Dendritic cell treated with granulocyte-macrophage colony-stimulating factor and Interleukin-4, amounts not matched to agents 40 ng/mL and 50 ng/mL, for 4 days (primary cell): ENCODE data around the gene KCNJ9.

Source experiments
- H3K27ac Mint-ChIP-seq: one replicate; pipeline ENCODE4 v1.8.0; 2022; ENCODE audit warnings: mild to moderate bottlenecking, mixed read lengths
- H3K27me3 Mint-ChIP-seq: one replicate; pipeline ENCODE4 v1.8.0; 2022; ENCODE audit warnings: mild to moderate bottlenecking, mixed read lengths
- H3K36me3 Mint-ChIP-seq: one replicate; pipeline ENCODE4 v1.8.0; 2022; ENCODE audit warnings: low read depth, mixed read lengths
- H3K4me1 Mint-ChIP-seq: one replicate; pipeline ENCODE4 v1.8.0; 2022; ENCODE audit warnings: low read depth, mixed read lengths
- H3K4me3 Mint-ChIP-seq: one replicate; pipeline ENCODE4 v1.8.0; 2022; ENCODE audit warnings: mild to moderate bottlenecking, moderate library complexity, mixed read lengths
- H3K9me3 Mint-ChIP-seq: one replicate; pipeline ENCODE4 v1.8.0; 2022; ENCODE audit warnings: mixed read lengths
- intact Hi-C: fragments of 100-400 bp; cut with micrococcal nuclease; formaldehyde crosslinking; loops from one replicate; pipeline ENCODE4 v1.15.0; 2022

KCNJ9 gene

GRCh38 chr1:160075836-160076235 lies 5.5 kb upstream of the KCNJ9 start:
- Mint-ChIP-seq H3K4me3 (no peak overlapping the region), H3K9me3 (peaks cover 8% of the 10 kb centered on the region), H3K36me3 (no peaks in the 10 kb centered on the region), H3K27me3 (peaks cover 22% of the 10 kb centered on the region), H3K4me1 (peaks cover 46% of the 10 kb centered on the region), H3K27ac (peak overlapping the region; percentile 66)
- intact Hi-C loops: no loop called here

GRCh38 chr1:160076295-160076694 lies 5.0 kb upstream of the KCNJ9 start:
- intact Hi-C loops: no loop called here
- Mint-ChIP-seq H3K36me3 (no peaks in the 10 kb centered on the region), H3K27me3 (peaks cover 26% of the 10 kb centered on the region), H3K9me3 (peaks cover 8% of the 10 kb centered on the region), H3K4me1 (peaks cover 50% of the 10 kb centered on the region), H3K27ac (peak overlapping the region; percentile 66), H3K4me3 (no peak overlapping the region)

- no peaks in the 10 kb centered on the region for H3K36me3 Mint-ChIP-seq
- peak overlapping the region; percentile 13 for H3K27ac Mint-ChIP-seq
- H3K4me3 Mint-ChIP-seq: no peak overlapping the region
- intact Hi-C loops: no loop called here
- peaks cover 54% of the 10 kb centered on the region for H3K4me1 Mint-ChIP-seq
- peaks cover 30% of the 10 kb centered on the region for H3K27me3 Mint-ChIP-seq
- peaks cover 8% of the 10 kb centered on the region for H3K9me3 Mint-ChIP-seq
These were observed 3.9 kb upstream of the KCNJ9 start for GRCh38 chr1:160077486-160077885.

GRCh38 chr1:160078512-160079195 lies 2.7 kb upstream of the KCNJ9 start:
- H3K36me3 Mint-ChIP-seq: no peaks in the 10 kb centered on the region
- peaks cover 57% of the 10 kb centered on the region for H3K4me1 Mint-ChIP-seq
- H3K9me3 Mint-ChIP-seq: peaks cover 8% of the 10 kb centered on the region
- no peak overlapping the region for H3K27ac Mint-ChIP-seq
- intact Hi-C loops: loop anchor here (2.0 kb wide), 1 partner anchor 32 kb away; no protein-coding TSS in a partner anchor
- no peak overlapping the region for H3K4me3 Mint-ChIP-seq
- H3K27me3 Mint-ChIP-seq: peaks cover 41% of the 10 kb centered on the region

- H3K4me3 Mint-ChIP-seq: no peak overlapping the region
- H3K36me3 Mint-ChIP-seq: no peaks in the 10 kb centered on the region
- intact Hi-C loops: loop anchor here (2.0 kb wide), 1 partner anchor 33 kb away; no protein-coding TSS in a partner anchor
- H3K27ac Mint-ChIP-seq: no peak overlapping the region
- H3K9me3 Mint-ChIP-seq: peaks cover 8% of the 10 kb centered on the region
- peaks cover 48% of the 10 kb centered on the region for H3K27me3 Mint-ChIP-seq
- H3K4me1 Mint-ChIP-seq: peaks cover 62% of the 10 kb centered on the region
These were observed 1.9 kb upstream of the KCNJ9 start for GRCh38 chr1:160079448-160079847.

GRCh38 chr1:160080381-160081100 lies 797 bp upstream of the KCNJ9 start:
- no peak overlapping the region for H3K4me3 Mint-ChIP-seq
- H3K27me3 Mint-ChIP-seq: peaks cover 58% of the 10 kb centered on the region
- H3K27ac Mint-ChIP-seq: no peak overlapping the region
- peaks cover 8% of the 10 kb centered on the region for H3K9me3 Mint-ChIP-seq
- intact Hi-C loops: no loop called here
- no peaks in the 10 kb centered on the region for H3K36me3 Mint-ChIP-seq
- peaks cover 52% of the 10 kb centered on the region for H3K4me1 Mint-ChIP-seq

GRCh38 chr1:160082487-160082886 lies 1.1 kb downstream of the KCNJ9 start:
- intact Hi-C loops: no loop called here

GRCh38 chr1:160082926-160083325 lies 1.6 kb downstream of the KCNJ9 start:
- peaks cover 36% of the 10 kb centered on the region for H3K4me1 Mint-ChIP-seq
- no peak overlapping the region for H3K4me3 Mint-ChIP-seq
- peaks cover 7% of the 10 kb centered on the region for H3K36me3 Mint-ChIP-seq
- peaks cover 67% of the 10 kb centered on the region for H3K27me3 Mint-ChIP-seq
- no peaks in the 10 kb centered on the region for H3K9me3 Mint-ChIP-seq
- no peak overlapping the region for H3K27ac Mint-ChIP-seq
- intact Hi-C loops: no loop called here

More at GRCh38 chr1:160082487-160082886, 1.1 kb downstream of the KCNJ9 start:
- H3K27me3 Mint-ChIP-seq: peaks cover 67% of the 10 kb centered on the region
- peaks cover 3% of the 10 kb centered on the region for H3K9me3 Mint-ChIP-seq
- H3K4me1 Mint-ChIP-seq: peaks cover 38% of the 10 kb centered on the region
- H3K36me3 Mint-ChIP-seq: peaks cover 7% of the 10 kb centered on the region
- H3K27ac Mint-ChIP-seq: no peak overlapping the region
- no peak overlapping the region for H3K4me3 Mint-ChIP-seq

GRCh38 chr1:160083968-160084770 lies 2.8 kb downstream of the KCNJ9 start:
- Mint-ChIP-seq H3K4me1 (peaks cover 30% of the 10 kb centered on the region), H3K4me3 (peak overlapping the region; percentile 30), H3K9me3 (no peaks in the 10 kb centered on the region), H3K27ac (no peak overlapping the region), H3K36me3 (peaks cover 20% of the 10 kb centered on the region), H3K27me3 (peaks cover 65% of the 10 kb centered on the region)
- intact Hi-C loops: no loop called here

GRCh38 chr1:160084771-160085321 lies 3.5 kb downstream of the KCNJ9 start:
- peaks cover 24% of the 10 kb centered on the region for H3K36me3 Mint-ChIP-seq
- H3K4me3 Mint-ChIP-seq: no peak overlapping the region
- peaks cover 63% of the 10 kb centered on the region for H3K27me3 Mint-ChIP-seq
- intact Hi-C loops: no loop called here
- H3K9me3 Mint-ChIP-seq: no peaks in the 10 kb centered on the region
- H3K4me1 Mint-ChIP-seq: peaks cover 30% of the 10 kb centered on the region
- no peak overlapping the region for H3K27ac Mint-ChIP-seq

- intact Hi-C loops: no loop called here
- peaks cover 26% of the 10 kb centered on the region for H3K4me1 Mint-ChIP-seq
- peaks cover 29% of the 10 kb centered on the region for H3K36me3 Mint-ChIP-seq
- no peak overlapping the region for H3K27ac Mint-ChIP-seq
- H3K9me3 Mint-ChIP-seq: no peaks in the 10 kb centered on the region
- peaks cover 54% of the 10 kb centered on the region for H3K27me3 Mint-ChIP-seq
- H3K4me3 Mint-ChIP-seq: no peak overlapping the region
These were observed 4.5 kb downstream of the KCNJ9 start for GRCh38 chr1:160085686-160086455.

- Mint-ChIP-seq H3K4me3 (no peak overlapping the region), H3K4me1 (peaks cover 20% of the 10 kb centered on the region), H3K9me3 (no peaks in the 10 kb centered on the region), H3K36me3 (peaks cover 35% of the 10 kb centered on the region), H3K27me3 (peaks cover 48% of the 10 kb centered on the region), H3K27ac (no peak overlapping the region)
- intact Hi-C loops: no loop called here
These were observed 5.1 kb downstream of the KCNJ9 start for GRCh38 chr1:160086456-160086892.

- Mint-ChIP-seq H3K27ac (no peak overlapping the region), H3K27me3 (peaks cover 41% of the 10 kb centered on the region), H3K36me3 (peaks cover 43% of the 10 kb centered on the region), H3K4me3 (no peak overlapping the region), H3K4me1 (peaks cover 13% of the 10 kb centered on the region), H3K9me3 (no peaks in the 10 kb centered on the region)
- intact Hi-C loops: no loop called here
These were observed 5.9 kb downstream of the KCNJ9 start for GRCh38 chr1:160087118-160087662.
